ENCODE data around the gene KIRREL2.
A peak's percentile ranks its signal among the peaks of the same experiment; 100 is the strongest.
"Not testable (repeated sequence)": the region's sequence is repeated elsewhere in the genome, so short reads cannot be mapped to it uniquely, and the experiment has no call there.

The KIRREL2 gene

DNA sequence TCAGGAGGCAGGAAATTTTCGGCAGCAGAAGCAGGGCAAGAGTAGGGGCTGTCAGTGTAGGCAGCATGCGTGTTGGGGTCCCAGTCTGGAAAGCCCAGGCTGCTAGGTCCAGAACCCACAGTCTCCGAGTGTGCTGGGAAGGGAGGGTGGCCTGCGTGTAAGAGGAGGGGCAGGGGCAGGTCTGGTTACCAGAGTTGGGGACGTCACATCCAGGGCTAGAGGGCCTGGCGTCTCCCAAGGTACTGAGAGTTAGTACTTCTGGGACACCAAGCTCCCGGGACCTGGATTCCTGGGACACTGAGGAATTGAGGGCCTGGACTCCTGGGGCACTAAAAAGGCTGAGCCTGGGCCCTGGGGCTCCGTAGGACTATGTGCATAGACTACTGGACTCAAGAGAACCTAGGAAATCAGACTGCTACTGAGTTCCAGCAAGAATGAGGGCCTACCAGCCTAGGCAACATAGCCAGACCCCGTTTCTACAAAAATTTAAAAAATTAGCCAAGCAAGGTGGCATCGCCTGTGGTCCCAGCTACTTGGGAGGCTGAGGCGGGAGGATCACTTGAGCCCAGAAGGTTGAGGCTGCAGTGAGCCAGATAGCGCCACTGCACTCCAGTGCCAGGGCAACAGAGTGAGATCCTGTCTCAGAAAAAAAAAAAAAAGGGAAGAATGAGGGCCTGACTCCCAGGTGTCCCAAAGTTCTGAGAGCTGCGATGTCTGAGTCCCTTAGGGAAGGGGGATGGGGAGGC is 41.2 kb downstream of the KIRREL2 start:
- DNase-seq (ENCODE audit: low spot score) = no peak

DNA sequence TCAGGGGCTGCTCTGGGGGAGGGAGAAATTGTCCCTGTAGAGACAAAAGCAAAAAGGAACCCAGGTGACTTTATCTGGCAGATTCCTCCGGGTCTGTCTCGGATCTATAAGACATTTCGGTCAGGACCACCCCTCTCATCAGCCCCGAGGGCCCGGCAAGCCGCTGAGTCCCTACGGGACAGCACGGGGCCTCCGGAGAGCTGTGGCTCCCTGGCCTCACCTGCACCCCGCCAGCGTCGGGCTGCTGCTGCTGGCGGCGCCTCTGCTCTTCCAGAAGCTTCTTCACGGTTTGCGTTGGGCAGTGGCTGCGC is 41.7 kb downstream of the KIRREL2 start:
- no peak for DNase-seq (ENCODE audit: low spot score)

DNA sequence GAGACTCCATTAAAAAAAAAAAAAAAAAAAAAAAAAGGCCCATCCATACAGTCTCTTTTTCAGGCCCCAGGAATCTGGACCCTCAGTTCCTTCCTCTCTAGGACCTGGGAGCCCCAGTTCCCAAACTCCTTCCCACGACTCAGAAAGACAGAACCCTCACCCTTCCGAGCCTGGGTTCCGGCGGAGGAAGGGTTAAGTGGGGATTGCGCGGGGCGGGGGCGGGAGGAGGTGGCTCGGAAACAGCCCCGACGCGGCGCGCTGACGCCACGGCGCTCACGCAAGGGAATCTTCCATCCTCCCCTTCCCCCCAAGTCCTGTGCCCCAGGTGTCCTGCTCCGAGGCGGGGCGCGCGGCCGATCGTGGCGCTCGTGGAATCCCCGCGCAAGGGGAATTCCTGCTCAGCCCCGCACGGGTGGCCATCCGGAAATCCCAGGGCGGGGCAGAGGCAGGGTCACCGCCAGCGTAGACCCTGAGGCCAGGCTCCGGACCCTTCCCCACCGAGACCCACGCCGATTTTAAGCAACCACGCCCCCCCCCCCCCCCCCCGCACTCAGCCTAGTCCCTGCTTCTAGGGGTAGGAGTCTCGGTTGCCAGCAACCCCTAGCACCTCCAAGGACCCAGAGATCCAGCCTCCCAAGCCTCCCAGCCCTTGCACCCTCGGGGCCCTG is 43.0 kb downstream of the KIRREL2 start:
- peak; percentile 79 for DNase-seq (ENCODE audit: low spot score)

DNA sequence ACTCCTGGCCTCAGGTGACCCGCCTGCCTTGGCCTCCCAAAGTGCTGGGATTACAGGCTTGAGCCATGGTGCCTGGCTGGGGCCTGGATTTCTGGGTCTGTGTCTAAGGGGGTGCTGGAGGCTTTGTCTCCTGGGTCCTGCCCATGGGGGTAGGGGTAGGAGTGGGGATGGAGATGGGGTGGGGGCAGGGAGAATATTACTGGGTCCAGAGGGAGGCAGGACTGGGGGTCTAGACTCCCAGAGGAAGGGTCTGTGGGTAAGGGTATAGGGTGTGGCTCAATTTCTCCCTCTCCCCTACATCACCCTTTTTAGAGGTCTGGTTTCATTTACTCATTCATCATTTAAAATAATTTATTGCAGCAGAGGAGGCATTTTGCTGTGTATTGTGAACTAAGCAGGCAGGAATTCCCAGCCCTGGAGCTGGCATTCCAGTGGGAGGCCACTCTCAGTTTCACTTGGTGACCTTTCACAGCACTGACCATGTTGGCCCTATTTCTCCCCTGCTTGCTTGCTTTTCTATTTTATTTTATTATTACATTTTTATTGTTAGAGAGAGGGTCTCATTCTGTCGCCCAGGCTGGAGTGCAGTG is 44.4 kb downstream of the KIRREL2 start:
- DNase-seq (ENCODE audit: low spot score) = no peak

DNA sequence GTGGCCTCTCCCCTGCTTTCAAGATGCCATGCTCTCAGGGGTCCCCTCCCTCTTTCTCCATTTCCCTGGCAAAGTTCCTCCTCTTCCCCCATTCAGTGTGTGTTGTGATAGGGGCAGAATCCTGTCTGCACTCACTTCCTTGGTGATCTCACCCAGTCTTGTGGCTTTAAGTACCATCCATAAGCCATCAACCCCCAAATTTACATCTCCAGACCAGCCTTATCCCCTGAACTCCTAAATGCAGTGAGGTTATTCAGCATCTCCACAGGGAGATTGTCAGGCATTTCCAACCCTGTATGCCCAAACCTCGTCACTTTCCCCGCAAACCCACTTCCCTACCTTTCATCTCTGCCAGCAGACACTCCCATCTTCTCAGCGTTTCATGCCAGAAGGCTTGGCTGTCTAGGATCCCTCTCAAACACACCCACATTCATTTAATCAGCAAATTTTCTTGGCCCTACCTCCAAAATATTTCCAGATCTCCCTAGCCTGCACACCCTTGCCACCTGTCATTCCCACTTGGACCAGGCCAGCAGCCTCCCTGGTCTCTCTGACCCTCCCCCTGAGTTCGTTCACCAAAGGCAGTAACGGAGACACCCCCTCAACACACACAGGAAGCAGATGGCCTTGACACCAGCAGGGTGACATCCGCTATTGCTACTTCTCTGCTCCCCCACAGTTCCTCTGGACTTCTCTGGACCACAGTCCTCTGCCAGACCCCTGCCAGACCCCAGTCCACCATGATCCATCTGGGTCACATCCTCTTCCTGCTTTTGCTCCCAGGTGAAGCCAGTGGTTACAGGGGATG is 45.3 kb downstream of the KIRREL2 start, which contains the start of gene HCST:
Gene HCST (plus strand): TSS at position 676 of the 808 bp plus-strand sequence. CDS start 65 bp downstream, at position 741.
- no peak for DNase-seq (ENCODE audit: low spot score)

DNA sequence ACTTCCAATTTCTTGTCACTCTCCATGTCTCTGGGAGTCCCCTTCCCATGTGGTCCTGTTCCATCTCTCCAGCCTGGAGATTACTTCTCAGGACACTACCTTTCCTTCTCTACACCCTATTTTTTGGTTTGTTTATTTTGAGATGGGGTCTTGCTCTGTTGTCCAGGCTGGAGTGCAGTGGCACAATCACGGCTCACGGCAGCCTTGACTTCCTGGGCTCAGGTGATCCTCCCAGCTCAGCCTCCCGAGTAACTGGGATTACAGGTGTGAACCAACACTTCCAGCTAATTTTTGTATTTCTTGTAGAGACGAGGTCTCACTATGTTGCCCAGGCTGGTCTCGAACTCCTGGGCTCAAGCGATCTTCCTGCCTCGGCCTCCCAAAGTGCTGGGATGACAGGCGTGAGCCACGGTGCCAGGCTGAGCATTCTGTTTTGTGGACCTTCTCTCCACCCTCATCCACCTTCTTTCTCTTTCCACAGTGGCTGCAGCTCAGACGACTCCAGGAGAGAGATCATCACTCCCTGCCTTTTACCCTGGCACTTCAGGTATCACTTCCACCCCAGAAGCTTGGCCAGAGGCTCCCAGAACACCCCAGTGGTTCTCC is 46.3 kb downstream of the KIRREL2 start:
- DNase-seq (ENCODE audit: low spot score) = no peak

DNA sequence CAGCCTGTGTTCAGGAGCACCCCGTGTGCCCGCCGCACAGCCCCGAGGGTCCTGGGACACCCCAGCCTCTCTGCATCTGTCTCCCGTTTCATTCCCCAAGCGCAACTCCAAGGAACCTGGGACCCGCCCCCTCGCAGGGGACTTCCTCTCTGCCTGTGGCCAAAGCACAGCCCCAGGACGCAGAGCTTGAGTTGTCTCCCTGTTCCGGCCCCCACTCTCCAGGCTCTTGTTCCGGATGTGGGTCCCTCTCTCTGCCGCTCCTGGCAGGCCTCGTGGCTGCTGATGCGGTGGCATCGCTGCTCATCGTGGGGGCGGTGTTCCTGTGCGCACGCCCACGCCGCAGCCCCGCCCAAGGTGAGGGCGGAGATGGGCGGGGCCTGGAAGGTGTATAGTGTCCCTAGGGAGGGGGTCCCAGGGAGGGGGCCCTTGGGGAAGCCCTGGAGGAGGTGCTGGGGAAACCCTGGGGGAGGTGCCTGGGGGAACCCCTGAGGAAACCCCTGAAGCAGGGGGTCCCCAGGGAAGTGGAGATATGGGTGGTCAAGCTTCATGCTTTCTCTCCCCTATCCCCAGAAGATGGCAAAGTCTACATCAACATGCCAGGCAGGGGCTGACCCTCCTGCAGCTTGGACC is 47.0 kb downstream of the KIRREL2 start:
- no peak for DNase-seq (ENCODE audit: low spot score)

DNA sequence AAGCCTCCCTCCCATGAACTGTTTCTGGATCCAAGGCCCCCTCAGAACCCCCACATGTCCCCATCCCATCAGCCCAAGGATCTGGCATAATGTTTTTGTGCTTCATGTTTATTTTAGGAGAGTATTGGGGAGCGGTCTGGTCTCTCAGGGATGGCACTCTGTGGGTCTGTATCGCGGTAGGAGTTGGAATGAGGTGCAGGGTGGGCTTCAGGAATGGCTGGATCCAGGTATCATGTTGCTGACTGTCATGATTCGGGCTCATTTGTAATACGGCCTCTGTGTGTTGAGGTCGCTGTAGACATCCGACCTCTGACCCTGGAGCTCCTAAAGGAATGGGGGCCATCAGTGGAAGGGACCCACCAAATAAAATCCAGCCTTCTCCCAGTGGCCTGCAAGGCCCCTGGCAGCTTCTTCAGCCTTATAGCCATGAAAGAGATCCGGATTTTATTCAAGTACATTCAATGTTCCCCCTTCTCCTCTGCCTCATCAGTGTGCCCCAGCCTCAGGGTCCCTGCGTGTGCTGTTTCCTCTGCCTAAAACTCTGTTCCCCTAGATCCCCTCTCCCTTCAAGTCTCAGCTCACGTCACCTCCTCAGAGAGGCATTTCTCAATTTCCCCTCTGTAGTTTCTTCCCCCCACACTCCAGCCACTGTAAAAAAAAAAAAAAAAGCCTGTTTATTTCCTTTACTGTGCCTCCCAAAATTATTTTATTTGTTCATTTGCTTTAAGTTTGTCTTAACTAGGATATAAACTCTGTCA is 47.8 kb downstream of the KIRREL2 start:
- DNase-seq (ENCODE audit: low spot score) = no peak

DNA sequence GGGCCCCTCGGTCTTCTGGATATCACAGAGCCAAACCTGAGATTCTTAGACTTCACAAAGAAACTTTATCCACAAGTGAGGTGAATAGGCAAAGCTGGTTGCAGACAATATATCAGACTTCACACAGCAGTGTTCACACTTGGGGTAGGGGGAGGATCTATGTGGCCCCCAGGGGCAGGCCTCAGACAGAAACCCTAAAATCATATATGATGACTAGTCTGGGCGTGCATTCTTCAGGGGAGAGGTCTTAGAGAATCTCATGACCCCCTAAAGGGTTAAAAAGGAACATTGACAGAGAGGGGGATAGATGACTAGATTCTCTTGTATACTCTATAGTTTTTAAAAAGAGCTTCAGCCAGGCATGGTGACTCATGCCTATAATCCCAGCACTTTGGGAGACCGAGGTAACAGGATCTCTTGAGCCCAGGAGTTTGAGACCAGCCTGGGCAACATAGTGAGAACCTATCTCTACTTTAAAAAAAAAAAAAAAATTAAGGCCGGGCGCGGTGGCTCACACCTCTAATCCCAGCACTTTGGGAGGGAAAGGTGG is 48.5 kb downstream of the KIRREL2 start:
- DNase-seq (ENCODE audit: low spot score) = no peak

DNA sequence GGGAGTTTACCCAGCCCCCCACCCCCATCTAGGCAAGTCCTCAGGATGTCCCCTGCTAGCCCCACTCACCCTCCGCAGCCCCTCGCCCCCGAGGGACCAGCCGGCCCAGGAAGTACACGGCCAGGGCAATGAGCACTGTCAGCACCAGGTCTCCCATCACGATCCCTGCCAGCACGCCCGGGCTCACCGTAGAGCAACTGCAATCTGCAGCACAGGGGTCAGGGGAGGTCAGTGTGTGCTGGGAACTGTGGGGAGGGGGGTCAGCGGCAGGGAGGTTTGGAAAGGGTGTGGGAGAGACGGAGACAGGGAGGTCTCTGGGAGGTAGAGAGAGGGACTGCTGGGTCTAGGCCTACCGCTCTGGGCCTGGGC is 50.6 kb downstream of the KIRREL2 start:
- DNase-seq (ENCODE audit: low spot score) = no peak

DNA sequence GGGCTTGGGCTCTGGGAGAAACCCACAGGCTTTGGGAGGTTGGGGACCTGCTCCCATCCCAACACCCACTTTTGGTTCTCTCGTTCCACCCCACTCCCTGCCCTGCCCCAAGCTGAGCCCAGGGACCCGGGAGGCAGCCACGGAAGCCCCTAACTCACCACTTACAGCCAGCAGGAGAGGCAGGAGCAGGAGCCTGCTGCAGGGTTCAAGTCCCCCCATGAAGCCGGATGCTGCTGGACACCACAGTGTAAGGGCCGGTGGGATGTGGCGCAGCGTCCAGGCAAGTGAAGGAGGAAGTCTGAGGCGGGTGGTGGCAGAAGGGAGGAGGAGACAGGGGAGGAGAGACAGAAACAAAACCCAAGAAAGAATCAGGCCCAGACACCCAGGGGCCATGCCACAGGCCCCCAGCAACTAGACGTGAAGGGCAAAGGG is 51.3 kb downstream of the KIRREL2 start, which contains the start of gene TYROBP:
Gene TYROBP (minus strand): TSS at position 286 of the 432 bp plus-strand sequence. CDS start 67 bp downstream, at position 219.
- DNase-seq (ENCODE audit: low spot score) = no peak

DNA sequence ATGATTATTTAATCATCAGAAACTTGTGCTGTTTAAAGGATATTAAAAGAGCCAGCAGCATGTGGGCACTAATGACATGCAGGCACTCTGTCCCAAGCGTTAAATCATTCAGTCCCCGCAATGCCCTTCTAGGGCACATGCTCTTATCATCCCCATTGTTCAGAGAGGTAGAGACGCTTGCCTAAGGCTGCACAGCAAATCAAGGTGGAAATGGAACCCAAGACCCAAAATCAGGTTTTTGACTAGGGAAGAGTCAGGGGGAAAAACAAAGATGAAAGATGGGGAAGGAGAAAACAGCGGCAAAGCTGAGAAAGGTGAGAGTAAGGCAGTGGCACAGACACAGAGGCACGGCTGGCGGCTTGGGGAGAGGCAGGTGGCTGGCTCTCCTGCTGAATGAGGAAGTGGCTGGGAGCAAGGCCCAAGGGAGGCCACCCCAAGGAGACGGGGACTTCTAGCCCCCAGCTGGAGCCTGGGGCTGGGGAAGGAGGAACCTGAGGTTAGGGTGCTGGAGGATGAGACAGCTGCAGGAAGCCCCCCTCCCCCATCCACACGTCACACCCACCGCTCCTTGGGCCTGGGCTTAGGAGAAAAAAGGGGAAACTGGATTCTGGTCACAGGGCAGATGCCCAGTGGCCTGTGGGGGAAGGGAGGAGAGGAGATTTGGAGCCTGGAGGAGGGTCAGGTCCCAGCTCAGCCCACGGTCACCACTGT is 52.4 kb downstream of the KIRREL2 start:
- no peak for DNase-seq (ENCODE audit: low spot score)

DNA sequence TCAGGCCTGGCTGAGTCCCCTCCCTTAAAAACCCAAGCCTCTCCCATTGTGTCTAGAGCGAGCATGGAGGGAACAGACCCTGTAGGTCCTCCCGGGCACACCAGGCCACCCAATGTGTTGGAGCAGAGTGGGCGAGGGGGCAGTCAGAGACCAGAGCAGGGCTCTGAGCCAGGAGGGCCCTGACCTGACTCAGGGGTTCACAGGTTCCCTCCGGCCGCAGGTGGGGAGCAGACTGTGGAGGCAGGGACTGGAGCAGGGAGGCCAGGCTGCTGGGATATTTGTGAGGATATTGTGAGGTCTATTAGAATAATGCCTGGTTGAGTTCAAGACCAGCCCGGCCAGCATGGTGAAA is 52.9 kb downstream of the KIRREL2 start:
- DNase-seq (ENCODE audit: low spot score) = no peak

DNA sequence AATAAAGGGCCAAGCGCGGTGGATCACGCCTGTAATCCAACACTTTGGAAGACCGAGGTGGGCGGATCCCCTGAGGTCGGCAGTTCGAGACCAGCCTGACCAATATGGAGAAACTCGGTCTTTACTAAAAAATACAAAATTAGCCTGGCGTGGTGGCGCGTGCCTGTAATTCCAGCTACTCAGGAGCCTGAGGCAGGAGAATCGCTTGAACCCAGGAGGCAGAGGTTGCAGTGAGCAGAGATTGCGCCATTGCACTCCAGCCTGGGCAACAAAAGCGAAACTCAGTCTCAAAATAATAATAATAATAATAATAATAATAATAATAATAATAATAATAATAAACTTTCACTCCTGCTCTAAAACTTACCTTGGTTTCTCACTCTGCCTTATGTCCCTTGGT is 53.6 kb downstream of the KIRREL2 start:
- not testable (repeated sequence) for DNase-seq (ENCODE audit: low spot score)

DNA sequence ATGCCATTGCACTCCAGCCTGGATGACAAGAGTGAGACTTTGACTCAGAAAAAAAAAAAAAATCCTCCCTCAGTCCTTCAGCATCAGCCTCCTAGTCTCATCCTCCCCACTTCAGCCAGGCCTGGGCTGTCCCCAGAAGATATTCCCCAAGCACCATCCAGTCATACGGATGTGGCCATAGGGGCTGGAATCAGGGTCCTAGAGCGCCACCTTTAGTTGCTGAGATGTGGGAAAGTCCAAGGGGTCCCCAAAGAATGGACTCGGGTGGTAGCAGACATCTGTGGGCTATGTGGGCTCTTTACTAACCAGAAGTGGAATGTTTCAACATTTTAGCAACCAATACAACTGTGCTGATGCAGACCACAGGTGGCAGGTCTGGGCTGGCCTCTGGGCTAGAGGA is 54.5 kb downstream of the KIRREL2 start:
- no peak for DNase-seq (ENCODE audit: low spot score)

DNA sequence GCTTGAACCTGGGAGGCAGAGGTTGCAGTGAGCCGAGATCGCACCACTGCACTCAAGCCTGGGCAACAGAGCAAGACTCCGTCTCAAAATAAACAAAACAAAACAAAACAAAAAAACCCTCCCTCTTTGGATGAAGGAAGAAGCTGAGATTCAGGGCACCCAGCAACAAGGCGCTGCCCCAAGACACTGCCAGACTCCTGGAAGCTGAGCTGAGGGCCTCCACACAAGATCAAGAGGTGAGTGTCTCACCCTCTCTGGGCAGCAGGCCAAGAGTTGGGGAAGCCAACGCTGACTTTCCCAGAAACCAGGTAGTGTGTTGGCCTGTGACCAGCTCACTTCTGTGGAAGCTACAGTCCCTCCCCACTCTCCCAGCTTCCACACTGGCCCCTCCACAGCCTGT is 55.1 kb downstream of the KIRREL2 start:
- no peak for DNase-seq (ENCODE audit: low spot score)

DNA sequence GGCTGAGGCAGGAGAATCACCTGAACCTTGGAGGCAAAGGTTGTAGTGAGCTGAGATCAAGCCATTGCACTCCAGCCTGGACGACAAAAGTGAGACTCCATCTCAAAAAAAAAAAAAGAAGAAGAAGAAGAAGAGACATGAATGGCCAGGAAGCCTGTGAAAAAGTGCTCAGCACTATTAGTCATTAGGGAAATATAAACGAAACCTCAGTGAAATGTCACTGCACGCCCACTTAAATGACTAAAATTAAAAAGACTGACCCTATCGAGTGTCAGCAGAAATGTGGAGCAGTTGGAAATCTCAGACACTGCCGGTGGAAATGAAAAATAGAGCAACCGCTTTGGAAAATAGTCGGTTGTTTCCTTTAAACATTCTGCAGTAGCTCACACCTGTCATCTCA is 56.9 kb downstream of the KIRREL2 start:
- no peak for DNase-seq (ENCODE audit: low spot score)

DNA sequence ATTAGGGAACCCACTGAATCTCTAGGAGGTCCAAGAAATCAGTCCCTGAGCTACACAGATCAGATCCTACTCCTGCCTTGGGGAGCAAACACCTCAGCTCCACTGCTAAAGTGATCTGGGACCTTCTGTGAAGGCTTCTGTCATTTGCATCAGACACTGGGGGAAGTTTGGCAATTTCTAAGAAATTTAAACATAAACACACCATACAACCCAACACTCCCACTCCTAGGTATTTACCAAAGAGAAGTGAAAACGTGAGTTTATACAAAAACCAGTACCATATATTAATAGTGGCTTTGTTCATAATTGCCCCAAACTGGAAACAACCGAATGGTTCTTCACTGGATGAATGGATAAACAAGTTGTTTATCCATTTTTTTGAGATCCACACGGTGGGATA is 58.7 kb downstream of the KIRREL2 start:
- no peak for DNase-seq (ENCODE audit: low spot score)
